Measurements from ENCODE around the gene KBTBD6. TPM values are rescaled to one million over a fixed set of nuclear protein-coding genes. Genes with fewer than 3 reads are reported as not detected.
"Not testable (repeated sequence)": the region's sequence is repeated elsewhere in the genome, so short reads cannot be mapped to it uniquely, and the experiment has no call there.

KBTBD6 gene
- total and polyA plus RNA-seq, 11 donors: 3.3 to 11.9 (median 6.7) TPM

DNA sequence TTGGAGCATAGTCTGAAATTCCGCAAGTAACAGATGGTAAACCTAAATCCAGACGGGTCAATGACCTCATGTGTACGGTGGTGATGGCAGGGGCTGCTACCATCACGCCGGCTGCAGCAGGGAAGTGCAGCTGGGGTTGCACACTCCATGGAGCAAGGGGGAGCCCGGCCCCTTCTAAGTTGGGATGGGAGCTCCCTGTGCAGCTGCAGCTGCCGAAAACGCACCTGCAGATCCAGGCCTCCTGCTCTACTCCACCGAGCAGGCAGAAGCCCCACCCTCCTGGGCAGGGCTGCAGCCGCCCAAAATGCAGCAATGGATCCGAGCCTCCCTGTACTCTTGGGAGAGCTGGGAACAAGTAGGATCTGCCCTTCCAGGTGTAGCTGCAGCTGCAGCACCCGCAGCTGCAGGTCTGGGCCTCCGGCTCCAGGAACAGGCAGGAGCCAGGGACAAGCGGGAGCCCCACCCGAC, 25.5 kb downstream of the KBTBD6 start:
- H3K4me3 ChIP-seq: no peak overlapping the region
- no peaks in the 10 kb centered on the region for H3K27me3 ChIP-seq
- ATAC-seq (no peak), DNase-seq (no peak)
- WGBS, 4 donors: 90 to 97% (median 92%) methylated on average over 12 to 15 of the region's 15 CpGs
- peaks cover 0 to 3% (median 0%) of the 10 kb centered on the region in 12 donors for H3K9me3 ChIP-seq
- TF ChIP-seq POLR2A (IDR thresholded peaks at IDR 0.05): no peak
- TF ChIP-seq, protein P1, sequence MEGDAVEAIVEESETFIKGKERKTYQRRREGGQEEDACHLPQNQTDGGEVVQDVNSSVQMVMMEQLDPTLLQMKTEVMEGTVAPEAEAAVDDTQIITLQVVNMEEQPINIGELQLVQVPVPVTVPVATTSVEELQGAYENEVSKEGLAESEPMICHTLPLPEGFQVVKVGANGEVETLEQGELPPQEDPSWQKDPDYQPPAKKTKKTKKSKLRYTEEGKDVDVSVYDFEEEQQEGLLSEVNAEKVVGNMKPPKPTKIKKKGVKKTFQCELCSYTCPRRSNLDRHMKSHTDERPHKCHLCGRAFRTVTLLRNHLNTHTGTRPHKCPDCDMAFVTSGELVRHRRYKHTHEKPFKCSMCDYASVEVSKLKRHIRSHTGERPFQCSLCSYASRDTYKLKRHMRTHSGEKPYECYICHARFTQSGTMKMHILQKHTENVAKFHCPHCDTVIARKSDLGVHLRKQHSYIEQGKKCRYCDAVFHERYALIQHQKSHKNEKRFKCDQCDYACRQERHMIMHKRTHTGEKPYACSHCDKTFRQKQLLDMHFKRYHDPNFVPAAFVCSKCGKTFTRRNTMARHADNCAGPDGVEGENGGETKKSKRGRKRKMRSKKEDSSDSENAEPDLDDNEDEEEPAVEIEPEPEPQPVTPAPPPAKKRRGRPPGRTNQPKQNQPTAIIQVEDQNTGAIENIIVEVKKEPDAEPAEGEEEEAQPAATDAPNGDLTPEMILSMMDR (IDR thresholded peaks at IDR 0.05): no peak
- no peaks in the 10 kb centered on the region for H3K36me3 ChIP-seq
- H3K4me1 ChIP-seq: no peaks in the 10 kb centered on the region
- intact Hi-C loops (cut with DNase I): no loop called here
- no peak overlapping the region for H3K27ac ChIP-seq

DNA sequence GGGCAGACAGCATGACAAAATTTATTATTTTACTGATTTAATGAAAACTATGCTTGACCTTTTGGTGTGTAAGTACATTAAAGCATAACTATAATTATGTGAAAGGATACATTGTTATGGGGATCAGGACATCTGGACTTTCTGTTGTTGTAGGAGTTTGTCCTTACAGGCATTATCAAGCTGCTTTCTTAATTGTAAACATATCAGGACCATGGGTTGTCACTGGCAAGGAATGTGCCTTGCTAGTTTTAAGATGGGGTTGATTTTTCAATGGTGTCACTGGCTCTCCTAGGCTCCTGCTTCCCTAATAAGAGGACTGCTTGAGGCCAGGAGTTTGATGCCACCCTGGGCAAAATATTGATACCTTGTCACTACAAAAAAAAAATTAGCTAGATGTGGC, 32.6 kb downstream of the KBTBD6 start:
- no peak overlapping the region for H3K4me3 ChIP-seq
- intact Hi-C loops (cut with DNase I): no loop called here
- H3K36me3 ChIP-seq: no peaks in the 10 kb centered on the region
- H3K27me3 ChIP-seq: no peaks in the 10 kb centered on the region
- no peak for TF ChIP-seq POLR2A (IDR thresholded peaks at IDR 0.05)
- TF ChIP-seq, protein P1 (IDR thresholded peaks at IDR 0.05): no peak
- H3K27ac ChIP-seq: no peak overlapping the region
- ATAC-seq (no peak), DNase-seq (no peak)
- peaks cover 0 to 4% (median 0%) of the 10 kb centered on the region in 12 donors for H3K9me3 ChIP-seq
- H3K4me1 ChIP-seq: no peaks in the 10 kb centered on the region

DNA sequence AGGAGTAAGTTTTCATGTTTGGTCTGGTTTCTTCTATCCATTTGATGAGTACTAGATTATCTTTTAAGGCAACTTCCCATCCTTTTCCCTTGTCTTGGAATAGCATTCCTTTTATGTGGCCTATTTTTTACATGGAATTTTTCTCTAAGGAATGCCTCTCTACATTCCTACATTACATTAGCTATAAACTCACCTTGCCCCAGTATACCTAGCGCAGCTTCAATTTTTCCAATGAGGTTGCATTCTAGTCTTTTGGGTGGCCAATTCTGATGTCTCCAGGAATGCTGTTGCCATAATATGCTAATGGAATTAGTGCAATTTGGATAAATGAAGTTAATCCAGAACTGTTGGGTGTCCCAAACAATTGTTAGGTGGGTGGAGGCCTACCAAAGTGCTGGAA, 33.8 kb downstream of the KBTBD6 start:
- Histone ChIP-seq H3K4me3 (no peak overlapping the region), H3K9me3 (peaks cover 0 to 4% (median 0%) of the 10 kb centered on the region in 12 donors), H3K27me3 (no peaks in the 10 kb centered on the region), H3K4me1 (no peaks in the 10 kb centered on the region), H3K27ac (no peak overlapping the region), H3K36me3 (no peaks in the 10 kb centered on the region)
- 96 to 100% (median 97%) methylated on average over 1 of the region's 1 CpG for WGBS, 4 donors
- DNase-seq (no peak), ATAC-seq (no peak)
- intact Hi-C loops (cut with DNase I): no loop called here
- no peak for TF ChIP-seq POLR2A (IDR thresholded peaks at IDR 0.05)
- TF ChIP-seq, protein P1 (IDR thresholded peaks at IDR 0.05): no peak

DNA sequence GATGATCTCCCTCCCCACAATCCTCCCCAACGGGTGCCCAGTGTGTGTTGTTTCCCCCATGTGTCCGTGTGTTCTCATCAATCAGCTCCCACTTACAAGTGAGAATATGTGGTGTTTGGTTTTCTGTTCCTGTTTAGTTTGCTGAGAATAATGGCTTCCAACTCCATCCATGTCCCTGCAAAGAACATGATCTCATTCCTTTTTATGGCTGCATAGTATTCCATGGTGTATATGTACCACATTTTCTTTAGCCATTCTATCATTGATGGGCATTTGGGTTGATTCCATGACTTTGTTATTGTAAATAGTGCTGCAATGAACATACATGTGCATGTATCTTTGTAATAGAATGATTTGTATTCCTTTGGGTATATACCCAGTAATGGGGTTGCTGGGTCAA, 36.9 kb downstream of the KBTBD6 start:
- DNase-seq; H3K4me1 ChIP-seq; H3K9me3 ChIP-seq; H3K27me3 ChIP-seq; ATAC-seq; H3K4me3 ChIP-seq; H3K36me3 ChIP-seq; intact Hi-C loops (cut with DNase I); H3K27ac ChIP-seq: not testable (repeated sequence)
- 86 to 97% (median 94%) methylated on average over 2 of the region's 2 CpGs for WGBS, 4 donors

DNA sequence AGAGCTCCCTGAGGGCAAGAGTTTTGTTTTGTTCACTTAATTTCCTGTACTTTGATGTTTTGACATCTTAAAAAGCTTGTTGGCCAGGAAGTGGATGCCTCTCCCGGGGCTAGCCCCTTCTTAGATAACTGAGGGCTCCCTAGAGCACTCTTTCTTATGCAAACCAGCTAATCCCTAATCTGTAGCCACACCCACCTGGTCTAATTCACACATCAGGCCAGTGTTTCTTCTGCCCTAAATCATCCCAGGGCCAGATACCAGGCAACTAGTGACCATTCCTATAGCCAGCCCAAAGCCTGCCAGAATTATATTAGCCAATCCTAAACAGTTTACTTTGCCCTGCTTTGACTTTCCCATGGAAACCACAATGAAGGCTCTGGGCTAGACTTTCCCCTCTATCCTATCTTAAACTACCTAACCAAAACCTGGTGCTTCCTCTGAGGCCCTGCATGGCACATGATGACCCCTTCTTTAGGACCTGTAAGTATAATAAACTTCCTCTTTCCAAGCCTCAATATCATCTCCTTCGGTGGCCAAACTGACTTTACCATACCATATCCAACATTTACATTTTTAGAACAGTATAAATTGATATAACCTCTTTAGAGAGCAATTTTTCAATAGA, 46.5 kb downstream of the KBTBD6 start:
- Histone ChIP-seq H3K27me3 (no peaks in the 10 kb centered on the region), H3K36me3 (peaks cover 0 to 49% (median 42%) of the 10 kb centered on the region in 9 donors), H3K27ac (no peak overlapping the region), H3K4me3 (no peak overlapping the region), H3K9me3 (no peaks in the 10 kb centered on the region), H3K4me1 (no peaks in the 10 kb centered on the region)
- intact Hi-C loops (cut with DNase I): no loop called here
- 60 to 68% (median 62%) methylated on average over 2 of the region's 2 CpGs for WGBS, 4 donors
- TF ChIP-seq POLR2A (IDR thresholded peaks at IDR 0.05): no peak
- TF ChIP-seq, protein P1 (IDR thresholded peaks at IDR 0.05): no peak
- ATAC-seq (no peak), DNase-seq (no peak)
